Measurements from ENCODE around the gene RAB6B. TPM values are rescaled to one million over a fixed set of nuclear protein-coding genes. Genes with fewer than 3 reads are reported as not detected.

The RAB6B gene
- total and polyA plus RNA-seq, 2 of the 8 experiments (the other 6 are each of a cell fraction or from before 2014, with no cell fraction given) = 7.9 to 15.6 TPM

- H3K18ac ChIP-seq (ENCODE audit: extremely low read depth, low read length) = no peak overlapping the region
- H3K4ac ChIP-seq (replicated peaks; ENCODE audit: insufficient read length, low read depth, low read length) = no peak overlapping the region
- H3K23ac ChIP-seq (ENCODE audit: insufficient read length) = no peak overlapping the region
- H3K14ac ChIP-seq (ENCODE audit: insufficient read length) = no peak overlapping the region
- H3K27ac ChIP-seq (ENCODE audit: low read depth, low read length) = no peak overlapping the region
- no peak overlapping the region for H3K56ac ChIP-seq (replicated peaks; ENCODE audit: insufficient read length, low read depth, low read length)
- no peak overlapping the region for H4K91ac ChIP-seq (replicated peaks; ENCODE audit: insufficient read length, low read length)
- no peaks in the 10 kb centered on the region for H3K79me1 ChIP-seq (ENCODE audit: low read depth, low read length)
- DNase-seq (ENCODE audit: low read depth in 1 of 2, low spot score in 2 of 2) (no peak), FAIRE-seq (no peak)
- H2BK5ac ChIP-seq (ENCODE audit: low read depth, low read length) = no peak overlapping the region; the same call in 1 of the 2 replicates
- H3K4me3 ChIP-seq (ENCODE audit: extremely low read depth in 1 of 4, insufficient read depth in 2 of 4, low read depth in 3 of 4, low read length in 4 of 4) = no peak overlapping the region
- peaks cover 0 to 2% (median 0%) of the 10 kb centered on the region in 4 experiments; a peak in 1 of 7 replicates for H3K4me1 ChIP-seq (replicated peaks in 1 of 4; ENCODE audit: control insufficient read depth in 3 of 4, insufficient read depth in 4 of 4, low read length in 3 of 4)
- no peaks in the 10 kb centered on the region for H3K79me2 ChIP-seq (ENCODE audit: control insufficient read depth in 1 of 2, insufficient read depth in 2 of 2, low read length in 2 of 2)
- no peak overlapping the region for H2AK5ac ChIP-seq (ENCODE audit: low read depth, low read length)
- no peak overlapping the region for H2BK15ac ChIP-seq (ENCODE audit: low read length)
- H3K27me3 ChIP-seq (replicated peaks in 1 of 4; ENCODE audit: control insufficient read depth in 3 of 4, extremely low read depth in 1 of 4, insufficient read depth in 3 of 4, low read length in 3 of 4) = no peaks in the 10 kb centered on the region
- H3K4me2 ChIP-seq (ENCODE audit: insufficient read depth in 1 of 2, low read depth in 2 of 2, low read length in 2 of 2) = no peak overlapping the region
- no peaks in the 10 kb centered on the region; a peak in 3 of 8 replicates for H3K36me3 ChIP-seq (ENCODE audit: control insufficient read depth in 2 of 4, insufficient read depth in 4 of 4, low read length in 3 of 4)
- peaks cover 4% of the 10 kb centered on the region; the same call in 1 of the 2 replicates for H3K23me2 ChIP-seq (ENCODE audit: low read depth, low read length)
- no peak overlapping the region for H3K9ac ChIP-seq (replicated peaks in 1 of 4; ENCODE audit: extremely low read depth in 1 of 4, low read depth in 3 of 4, low read length in 3 of 4)
- no peak overlapping the region for H2BK12ac ChIP-seq (ENCODE audit: low read depth, low read length)
- no peak overlapping the region for H2BK20ac ChIP-seq (ENCODE audit: low read length)
- no peaks in the 10 kb centered on the region for H3K9me3 ChIP-seq (ENCODE audit: insufficient read depth in 2 of 2, low read depth in 1 of 2, low read length in 1 of 2)
- POLR2A ChIA-PET (ENCODE audit: partially characterized antibody) = no interaction called here
- WGBS, 2 experiments (ENCODE audit: extremely low coverage in 1 of 2, insufficient coverage in 1 of 2, insufficient read length in 1 of 2, insufficient replicate concordance in 2 of 2, low coverage in 1 of 2, low lambda C conversion rate in 2 of 2, missing lambda C conversion rate in 1 of 2) = 80% methylated on average over 12 of the region's 12 CpGs; no CpG with 5 or more reads in 1 of the 2 experiments
- no peak overlapping the region for H2BK120ac ChIP-seq (replicated peaks; ENCODE audit: low read depth, low read length)
- CTCF ChIA-PET (ENCODE audit: partially characterized antibody) = interaction anchor here (0.6 to 1.9 kb wide), 6 partner anchors 15 to 493 kb away, joined by 3 to 5 read pairs (median 3); no protein-coding TSS in a partner anchor
- H4K20me1 ChIP-seq (replicated peaks in 1 of 2; ENCODE audit: control insufficient read depth in 1 of 2, insufficient read depth in 2 of 2, low read length in 2 of 2) = no peaks in the 10 kb centered on the region
- no peak for TF ChIP-seq EP300 (IDR thresholded peaks at IDR 0.05; ENCODE audit: borderline replicate concordance in 1 of 2, low read depth in 2 of 2, low read length in 2 of 2)
- TF ChIP-seq TBP (IDR thresholded peaks at IDR 0.05; ENCODE audit: low read depth, low read length) = no peak
- TF ChIP-seq SP2 (IDR thresholded peaks at IDR 0.05; ENCODE audit: low read length) = no peak
- H4K5ac ChIP-seq (ENCODE audit: insufficient read length, low read depth, low read length) = no peak overlapping the region
- no peak overlapping the region for H2AFZ ChIP-seq (ENCODE audit: low read length)
- H4K8ac ChIP-seq (ENCODE audit: extremely low read depth, insufficient read depth, low read length) = no peak overlapping the region
Observed at GRCh38 chr3:133838916-133839800, 56.5 kb downstream of the RAB6B start.

All from H1 (cell line).